Breast epithelium (tissue), 4 donors: ENCODE results near the gene NT5DC1. TPM values are rescaled to one million over a fixed set of nuclear protein-coding genes. Genes with fewer than 3 reads are reported as not detected.

Experiments used
- DNase-seq, 2 donors: peaks; one replicate each; pipeline ENCODE4 v3.0.0-alpha.2; 2019; ENCODE audit warnings: low spot score in 2 of 2
- H3K27ac ChIP-seq, 2 donors: fragments of 200-600 bp; sonication (generic) in 1 of 2; one replicate each; pipeline ENCODE4 v1.5.1; 2016 to 2019; ENCODE audit warnings: mild to moderate bottlenecking in 1 of 2
- H3K27me3 ChIP-seq, 2 donors: fragments of 200-600 bp; sonication (generic) in 1 of 2; one replicate each; pipeline versions ENCODE4 v1.5.1 to v1.6.0; 2017 to 2019; ENCODE audit warnings: control low read depth in 1 of 2, mild to moderate bottlenecking in 1 of 2
- H3K36me3 ChIP-seq: fragments of 200-600 bp; one replicate; pipeline ENCODE4 v1.5.1; 2019
- H3K4me1 ChIP-seq, 2 donors: fragments of 200-600 bp; sonication (generic); one replicate each; pipeline ENCODE4 v1.5.1; 2016 to 2019; ENCODE audit warnings: control low read depth in 1 of 2
- H3K4me3 ChIP-seq, 3 donors: fragments of 200-600 bp; sonication (generic); 1 replicate in 2 of 3; 2 replicates in 1 of 3; pipeline ENCODE4 v1.5.1; 2016 to 2019; ENCODE audit warnings: mild to moderate bottlenecking in 3 of 3, moderate library complexity in 2 of 3
- H3K9me3 ChIP-seq, 2 donors: fragments of 200-600 bp; sonication (generic) in 1 of 2; one replicate each; pipeline ENCODE4 v1.5.1; 2016 to 2019; ENCODE audit warnings: control low read depth in 1 of 2
- POLR2A ChIP-seq: fragments of 450-650 bp; IDR thresholded peaks from one replicate; pipeline ENCODE4 v1.6.1; 2016; ENCODE audit warnings: antibody characterized with exemption, mild to moderate bottlenecking, moderate library complexity
- POLR2AphosphoS5 ChIP-seq, 3 donors: sonication (generic); formaldehyde crosslinking; IDR thresholded peaks; one replicate each; pipeline ENCODE4 v1.6.1; 2017; ENCODE audit warnings: antibody characterized with exemption in 3 of 3
- intact Hi-C: fragments of 100-400 bp; cut with DNase I; formaldehyde crosslinking; loops from one replicate; pipeline ENCODE4 v1.15.1; 2023; ENCODE audit warnings: low total_unique reads
- total RNA-seq, 3 donors: library from RNA; depleted of rRNA; stranded (reverse); fragments of >200 nt; gene quantifications; one replicate each; pipeline ENCODE4 v1.1.0, GENCODE V29; 2016
- TF ChIP-seq, protein P1 (sequence below), 3 donors: fragments of 450-650 bp; IDR thresholded peaks; one replicate each; pipeline ENCODE4 v1.5.1; 2016 to 2017; ENCODE audit warnings: antibody characterized with exemption in 3 of 3, mild to moderate bottlenecking in 3 of 3, moderate library complexity in 3 of 3

Gene NT5DC1
- total RNA-seq, 3 donors from 2014 or later = 11.2 to 13.3 (median 11.8) TPM

DNA sequence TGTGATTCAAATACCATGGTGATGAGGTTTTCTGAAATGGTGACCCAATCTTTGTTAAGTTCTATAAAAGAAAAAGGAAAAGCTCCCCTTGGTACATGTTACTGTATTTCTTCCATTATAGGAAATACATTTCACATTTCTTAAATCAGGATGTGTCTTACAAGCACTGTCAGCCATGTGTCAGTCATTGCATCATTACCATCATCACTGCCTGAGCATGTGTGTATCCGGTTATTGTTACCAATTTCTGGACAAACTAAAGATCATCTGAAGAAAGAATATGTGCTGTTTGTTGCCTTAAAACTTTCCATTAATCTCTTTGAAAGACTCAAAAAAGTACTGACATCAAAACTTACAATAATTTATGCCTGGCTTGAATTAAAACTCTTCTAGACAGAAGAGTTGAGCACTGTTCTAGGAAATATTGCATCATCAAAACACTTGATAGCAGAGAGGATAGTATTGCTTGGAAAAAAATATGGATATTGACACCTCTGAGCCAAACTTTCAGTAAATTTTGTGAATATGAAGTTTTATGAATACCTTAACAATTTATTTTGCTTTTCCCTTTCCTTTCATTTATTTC is 186.2 kb downstream of the NT5DC1 start:
- Histone ChIP-seq H3K27me3 (no peaks in the 10 kb centered on the region), H3K4me1 (no peaks in the 10 kb centered on the region), H3K36me3 (no peaks in the 10 kb centered on the region), H3K4me3 (no peak overlapping the region), H3K27ac (no peak overlapping the region), H3K9me3 (no peaks in the 10 kb centered on the region)
- no peak for DNase-seq
- TF ChIP-seq POLR2AphosphoS5 (IDR thresholded peaks at IDR 0.05) (no peak), POLR2A (no peak)
- TF ChIP-seq, protein P1, sequence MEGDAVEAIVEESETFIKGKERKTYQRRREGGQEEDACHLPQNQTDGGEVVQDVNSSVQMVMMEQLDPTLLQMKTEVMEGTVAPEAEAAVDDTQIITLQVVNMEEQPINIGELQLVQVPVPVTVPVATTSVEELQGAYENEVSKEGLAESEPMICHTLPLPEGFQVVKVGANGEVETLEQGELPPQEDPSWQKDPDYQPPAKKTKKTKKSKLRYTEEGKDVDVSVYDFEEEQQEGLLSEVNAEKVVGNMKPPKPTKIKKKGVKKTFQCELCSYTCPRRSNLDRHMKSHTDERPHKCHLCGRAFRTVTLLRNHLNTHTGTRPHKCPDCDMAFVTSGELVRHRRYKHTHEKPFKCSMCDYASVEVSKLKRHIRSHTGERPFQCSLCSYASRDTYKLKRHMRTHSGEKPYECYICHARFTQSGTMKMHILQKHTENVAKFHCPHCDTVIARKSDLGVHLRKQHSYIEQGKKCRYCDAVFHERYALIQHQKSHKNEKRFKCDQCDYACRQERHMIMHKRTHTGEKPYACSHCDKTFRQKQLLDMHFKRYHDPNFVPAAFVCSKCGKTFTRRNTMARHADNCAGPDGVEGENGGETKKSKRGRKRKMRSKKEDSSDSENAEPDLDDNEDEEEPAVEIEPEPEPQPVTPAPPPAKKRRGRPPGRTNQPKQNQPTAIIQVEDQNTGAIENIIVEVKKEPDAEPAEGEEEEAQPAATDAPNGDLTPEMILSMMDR (IDR thresholded peaks at IDR 0.05) = no peak
- intact Hi-C loops = no loop called here

GRCh38 chr6:116287689-116288282 is 187.1 kb downstream of the NT5DC1 start:
- H3K4me3 ChIP-seq = no peak overlapping the region
- no peaks in the 10 kb centered on the region for H3K9me3 ChIP-seq
- H3K27me3 ChIP-seq = no peaks in the 10 kb centered on the region
- no peak overlapping the region for H3K27ac ChIP-seq
- TF ChIP-seq, protein P1 (IDR thresholded peaks at IDR 0.05) = peak; percentile 69 to 75 (median 73)
- no peak for TF ChIP-seq POLR2AphosphoS5 (IDR thresholded peaks at IDR 0.05)
- intact Hi-C loops = no loop called here
- no peaks in the 10 kb centered on the region for H3K4me1 ChIP-seq
- no peaks in the 10 kb centered on the region for H3K36me3 ChIP-seq
- no peak for DNase-seq

GRCh38 chr6:116289876-116290275 is 189.2 kb downstream of the NT5DC1 start:
- Histone ChIP-seq H3K27ac (no peak overlapping the region), H3K4me3 (no peak overlapping the region), H3K9me3 (no peaks in the 10 kb centered on the region), H3K4me1 (no peaks in the 10 kb centered on the region), H3K36me3 (no peaks in the 10 kb centered on the region), H3K27me3 (no peaks in the 10 kb centered on the region)
- no peak for DNase-seq
- TF ChIP-seq POLR2A = no peak
- TF ChIP-seq POLR2AphosphoS5 (IDR thresholded peaks at IDR 0.05) = no peak
- TF ChIP-seq, protein P1 (IDR thresholded peaks at IDR 0.05) = no peak
- intact Hi-C loops = no loop called here

GRCh38 chr6:116290799-116291198 is 190.1 kb downstream of the NT5DC1 start:
- no peaks in the 10 kb centered on the region for H3K4me1 ChIP-seq
- intact Hi-C loops = no loop called here
- no peak for TF ChIP-seq POLR2A
- TF ChIP-seq POLR2AphosphoS5 (IDR thresholded peaks at IDR 0.05) = no peak
- TF ChIP-seq, protein P1 (IDR thresholded peaks at IDR 0.05) = no peak

DNA sequence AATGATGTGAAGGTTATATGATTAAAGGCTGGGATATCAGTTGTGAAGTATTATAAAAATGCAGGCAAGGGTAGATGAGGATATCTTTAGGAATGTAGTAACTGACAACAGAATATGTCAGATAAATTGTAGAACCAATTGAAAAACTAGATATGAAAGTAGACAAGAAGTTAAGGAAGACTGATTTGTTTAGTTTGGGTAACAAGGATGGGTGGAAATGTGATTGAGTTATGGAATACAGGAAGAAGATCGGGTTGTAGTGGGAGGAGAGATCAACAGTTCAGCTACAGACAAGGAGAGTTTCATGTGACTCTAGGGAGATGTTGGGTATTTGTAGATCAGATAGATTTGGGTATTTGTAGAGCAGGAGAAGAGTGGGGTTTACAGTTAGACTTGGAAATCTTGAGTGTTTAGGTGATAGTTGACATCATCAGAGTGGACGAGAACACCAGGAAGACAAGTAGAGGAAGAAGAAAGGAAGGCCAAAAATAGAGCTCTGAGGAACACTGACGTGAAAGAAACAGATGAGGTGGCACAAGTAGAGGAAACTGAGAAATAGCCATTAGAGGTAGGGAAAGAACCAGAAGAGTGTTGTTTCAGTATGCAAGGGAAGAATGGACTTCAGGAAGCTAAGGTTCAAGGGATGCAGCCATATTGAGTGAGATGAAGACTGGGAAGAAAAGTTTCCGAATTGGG is 191.2 kb downstream of the NT5DC1 start:
- no peak for DNase-seq
- Histone ChIP-seq H3K27ac (no peak overlapping the region), H3K27me3 (no peaks in the 10 kb centered on the region), H3K9me3 (no peaks in the 10 kb centered on the region), H3K4me3 (no peak overlapping the region), H3K4me1 (no peaks in the 10 kb centered on the region), H3K36me3 (no peaks in the 10 kb centered on the region)
- TF ChIP-seq POLR2A (no peak), POLR2AphosphoS5 (IDR thresholded peaks at IDR 0.05) (no peak)
- TF ChIP-seq, protein P1 (IDR thresholded peaks at IDR 0.05) = no peak
- intact Hi-C loops = no loop called here

More at GRCh38 chr6:116290799-116291198, 190.1 kb downstream of the NT5DC1 start:
- no peaks in the 10 kb centered on the region for H3K9me3 ChIP-seq
- H3K4me3 ChIP-seq = no peak overlapping the region
- no peak for DNase-seq
- no peaks in the 10 kb centered on the region for H3K36me3 ChIP-seq
- no peaks in the 10 kb centered on the region for H3K27me3 ChIP-seq
- H3K27ac ChIP-seq = no peak overlapping the region
